ENCODE measurements around the gene ACACB.

- TF ChIP-seq POLR2AphosphoS5 (IDR thresholded peaks at IDR 0.05; ENCODE audit: insufficient read depth in 1 of 2, low read depth in 1 of 2) (no peak), CTCF (IDR thresholded peaks at IDR 0.05) (no peak), POLR2A (IDR thresholded peaks at IDR 0.05) (no peak)
Observed at GRCh38 chr12:109116611-109116949, 193 bp downstream of the ACACB start.

All from vagina (tissue), 2 donors.